HG03103 (cell line): ENCODE results near the gene PFDN2.
A peak's percentile ranks its signal among the peaks of the same experiment; 100 is the strongest.
"Not testable (repeated sequence)": the region's sequence is repeated elsewhere in the genome, so short reads cannot be mapped to it uniquely, and the experiment has no call there.

Source experiments
- ATAC-seq: cut with Tn5 transposase; IDR thresholded peaks from one replicate; pipeline ENCODE4 v1.9.1; 2021; ENCODE audit warnings: low read depth; ENCODE audit not compliant: unreplicated experiment

The PFDN2 gene

GRCh38 chr1:161139766-161140165, 21.9 kb upstream of the PFDN2 start:
- no peak for ATAC-seq

- ATAC-seq, result no peak
Observed at GRCh38 chr1:161138431-161138830, 20.6 kb upstream of the PFDN2 start.

- ATAC-seq, result no peak
Observed at GRCh38 chr1:161137881-161138280, 20.0 kb upstream of the PFDN2 start.

GRCh38 chr1:161133220-161133740, 15.4 kb upstream of the PFDN2 start:
- ATAC-seq, result no peak

- ATAC-seq, result peak; percentile 89
Observed at GRCh38 chr1:161132410-161133219, 14.8 kb upstream of the PFDN2 start, which contains the start of gene DEDD. Gene DEDD (minus strand): TSS chr1:161132667. CDS start chr1:161124462, 8,205 bp downstream.

GRCh38 chr1:161131523-161132409, 13.9 kb upstream of the PFDN2 start:
- no peak for ATAC-seq

- no peak for ATAC-seq
Observed at GRCh38 chr1:161130266-161130665, 12.4 kb upstream of the PFDN2 start.

- ATAC-seq, result no peak
Observed at GRCh38 chr1:161128591-161129420, 11.0 kb upstream of the PFDN2 start.

GRCh38 chr1:161127649-161128048, 9.8 kb upstream of the PFDN2 start:
- ATAC-seq, result no peak

- ATAC-seq, result no peak
Observed at GRCh38 chr1:161122967-161123366, 5.1 kb upstream of the PFDN2 start.

GRCh38 chr1:161121834-161122233, 4.0 kb upstream of the PFDN2 start:
- no peak for ATAC-seq

- no peak for ATAC-seq
Observed at GRCh38 chr1:161121042-161121650, 3.3 kb upstream of the PFDN2 start.

GRCh38 chr1:161119092-161119903, 1.5 kb upstream of the PFDN2 start:
- ATAC-seq, result no peak

- not testable (repeated sequence) for ATAC-seq
Observed at GRCh38 chr1:161115961-161116360, 1.9 kb downstream of the PFDN2 start.

GRCh38 chr1:161115132-161115711, 2.6 kb downstream of the PFDN2 start:
- no peak for ATAC-seq

- ATAC-seq, result no peak
Observed at GRCh38 chr1:161114556-161114955, 3.3 kb downstream of the PFDN2 start.

- ATAC-seq, result no peak
Observed at GRCh38 chr1:161113915-161114314, 3.9 kb downstream of the PFDN2 start.

GRCh38 chr1:161111527-161111926, 6.3 kb downstream of the PFDN2 start:
- no peak for ATAC-seq

GRCh38 chr1:161111117-161111516, 6.7 kb downstream of the PFDN2 start:
- no peak for ATAC-seq
